GM03348 (cell line): ENCODE measurements around the gene CFAP210.

Source experiments
- DNase-seq: peaks from one replicate; pipeline ENCODE4 v3.0.0; 2012; ENCODE audit warnings: low spot score

The CFAP210 gene, protein sequence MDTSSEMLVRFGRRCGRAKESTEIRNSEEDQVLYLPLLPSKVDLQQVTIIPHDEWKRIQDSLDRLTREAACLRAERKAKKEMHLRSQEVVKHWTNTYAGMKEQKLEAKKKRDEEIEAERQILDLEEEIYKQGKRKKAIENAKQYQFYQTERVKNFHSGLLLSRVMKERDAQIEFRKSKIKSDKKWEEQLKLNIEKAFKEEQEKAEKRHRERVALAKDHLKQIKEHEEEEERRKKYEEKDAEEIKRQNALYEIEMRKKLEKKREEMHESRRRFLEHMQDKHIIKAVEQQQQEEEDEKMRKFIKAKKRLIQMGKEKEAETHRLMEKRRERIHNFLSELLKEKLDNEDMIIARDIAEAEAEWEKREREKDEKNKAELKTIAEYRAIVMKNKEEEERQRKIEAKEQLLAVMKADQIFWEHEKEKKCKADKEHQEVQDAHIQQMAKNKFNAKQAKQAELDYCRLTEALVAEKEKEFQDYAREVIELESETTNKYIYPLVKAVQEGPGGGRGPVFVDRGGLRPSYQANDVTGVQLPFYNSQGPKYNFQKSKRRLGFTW

DNA sequence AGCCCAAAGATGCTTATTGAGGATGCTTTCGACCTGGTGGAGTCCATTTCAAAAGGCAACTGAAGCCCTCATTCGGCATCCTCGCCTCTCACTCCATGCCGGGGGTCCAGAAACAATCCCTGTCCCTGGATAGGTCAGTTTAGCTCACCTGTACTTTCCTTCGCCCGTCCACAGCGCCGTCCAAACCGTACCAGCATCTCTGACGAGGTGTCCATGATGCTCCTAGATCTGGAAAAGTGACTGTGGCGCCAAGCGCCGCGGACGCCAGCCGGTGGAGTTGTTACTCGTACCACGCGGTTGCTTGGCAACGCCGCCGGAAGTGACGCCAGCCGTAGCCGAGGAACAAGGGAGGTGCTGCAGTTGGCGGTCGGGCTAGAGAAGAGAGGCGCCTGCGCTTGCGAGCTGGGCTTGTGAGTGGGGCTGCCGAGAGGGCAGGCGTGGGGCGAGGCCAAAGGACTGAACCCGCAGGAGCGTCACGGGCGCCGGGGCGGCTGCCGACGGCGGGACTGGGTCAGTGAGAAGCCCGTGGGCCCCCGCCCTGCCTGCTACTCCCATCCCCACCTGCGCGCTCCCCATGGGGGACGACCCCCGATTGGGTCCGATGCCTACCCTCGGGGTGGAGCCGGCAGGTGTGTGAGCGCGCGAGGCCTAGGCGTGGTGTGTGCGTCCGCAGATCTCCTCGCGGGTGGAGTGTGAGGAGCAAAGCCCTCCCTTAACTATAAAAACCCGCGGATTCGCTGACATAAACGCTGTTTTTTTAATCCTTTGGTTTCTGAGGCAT, at the start of gene CFAP210, which contains the start of gene PHOSPHO2:
CFAP210 (minus strand) TSS at position 293 of the 781 bp plus-strand sequence; CDS start at position 215, 78 bp downstream.
PHOSPHO2 (plus strand) TSS at position 357 of the 781 bp plus-strand sequence. CDS start 6,503 bp downstream, outside the sequence.
- peak; percentile 98 for DNase-seq

DNA sequence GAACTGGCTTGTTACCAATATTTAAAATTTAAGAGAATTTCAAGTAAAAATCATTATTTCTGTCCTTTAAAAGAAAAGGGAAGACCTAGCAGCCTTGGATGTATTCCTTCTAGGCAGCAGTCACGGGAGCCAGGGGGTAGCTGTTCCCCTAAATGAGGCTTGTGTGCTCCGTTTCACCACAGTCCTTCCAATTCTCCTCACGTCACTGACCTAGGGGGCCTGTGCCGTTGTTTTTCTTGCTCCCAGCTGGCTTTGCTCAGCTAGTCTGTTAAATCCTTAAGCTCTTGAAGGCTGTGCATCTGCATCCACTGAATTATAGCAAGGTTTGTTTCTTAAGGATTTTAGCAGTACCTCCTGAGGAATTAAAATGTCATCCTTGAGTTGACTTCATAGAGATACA, 49.3 kb upstream of the CFAP210 start:
- no peak for DNase-seq

DNA sequence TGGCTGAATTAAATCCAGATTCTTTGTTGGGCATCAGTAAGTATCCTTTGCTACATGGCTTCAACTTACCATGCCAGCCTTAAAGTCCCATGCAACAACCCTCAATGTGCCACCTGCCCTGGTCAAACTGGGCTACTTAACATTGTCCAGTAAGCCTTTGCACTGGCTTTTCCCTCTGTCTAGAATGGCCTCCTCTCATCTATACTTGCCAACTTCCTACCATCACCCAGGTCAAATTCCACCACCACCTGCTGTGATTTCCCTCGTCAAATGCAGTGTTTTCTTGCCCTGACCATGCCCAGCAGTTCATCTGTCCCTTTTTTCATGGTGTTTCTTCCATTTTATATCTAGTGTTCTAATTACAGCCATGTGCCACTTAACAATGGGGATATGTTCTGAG, 45.1 kb upstream of the CFAP210 start:
- no peak for DNase-seq

DNA sequence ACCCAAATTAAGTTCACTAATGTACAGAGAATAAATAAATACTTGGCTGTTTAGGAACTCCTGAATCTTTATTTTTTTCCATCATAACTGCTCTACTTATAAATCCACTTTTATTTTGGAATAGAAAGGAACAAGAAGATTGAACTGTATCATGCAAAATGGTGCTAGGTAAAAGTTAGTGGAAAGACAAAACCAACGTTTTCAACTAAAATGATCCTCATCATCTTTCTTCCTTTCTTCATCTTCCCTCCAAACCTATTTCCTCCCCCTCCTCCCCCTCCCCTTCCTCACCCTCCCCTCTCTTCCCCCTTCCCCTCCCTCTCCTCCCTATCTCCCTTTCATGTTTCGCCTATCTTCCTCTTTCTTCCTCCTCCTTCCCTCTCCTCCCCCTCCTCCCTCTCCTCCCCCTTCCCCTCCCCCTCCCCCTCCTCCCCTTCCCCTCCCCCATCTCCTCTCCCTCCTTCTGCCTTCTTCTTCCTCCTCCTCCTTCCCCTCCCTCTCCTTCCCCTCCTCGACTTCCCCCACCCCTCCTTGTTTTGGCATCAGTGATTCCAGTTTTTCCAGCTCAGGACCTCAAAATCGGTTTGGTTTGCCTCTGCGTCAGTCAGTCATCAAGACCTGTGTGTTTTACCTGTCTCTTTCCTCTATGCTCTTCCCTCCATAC, 44.5 kb upstream of the CFAP210 start:
- DNase-seq, result no peak

DNA sequence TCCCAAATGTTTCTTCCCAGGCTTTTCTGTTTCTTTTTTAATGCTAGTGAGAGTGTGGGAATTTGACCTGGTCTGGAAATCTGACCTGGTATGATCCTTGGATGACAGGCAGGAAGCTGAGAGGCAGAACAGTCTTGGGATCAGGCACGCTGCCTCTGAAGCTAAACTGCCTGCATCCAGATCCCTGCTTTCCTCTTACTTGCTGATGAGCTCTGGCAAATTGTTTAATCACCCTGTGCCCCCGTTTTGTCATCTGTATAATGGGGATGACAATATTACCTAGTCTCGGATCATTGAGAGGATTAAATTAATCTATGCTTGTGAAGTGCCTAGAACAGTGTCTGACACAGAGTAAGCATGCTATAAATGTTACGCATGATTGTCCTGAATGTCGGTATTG, 42.7 kb upstream of the CFAP210 start:
- DNase-seq, result no peak

DNA sequence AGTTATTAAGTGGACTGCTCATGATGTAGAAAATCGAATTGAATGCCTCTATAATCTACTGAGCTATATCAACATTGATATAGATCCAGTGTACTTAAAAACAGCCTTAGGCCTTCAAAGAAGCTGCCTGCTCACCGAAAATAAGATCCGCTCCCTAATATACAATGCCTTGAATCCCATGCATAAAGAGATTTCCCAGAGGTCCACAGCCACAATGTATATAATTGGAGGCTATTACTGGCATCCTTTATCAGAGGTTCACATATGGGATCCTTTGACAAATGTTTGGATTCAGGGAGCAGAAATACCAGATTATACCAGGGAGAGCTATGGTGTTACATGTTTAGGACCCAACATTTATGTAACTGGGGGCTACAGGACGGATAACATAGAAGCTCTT, 41.4 kb upstream of the CFAP210 start:
- no peak for DNase-seq

DNA sequence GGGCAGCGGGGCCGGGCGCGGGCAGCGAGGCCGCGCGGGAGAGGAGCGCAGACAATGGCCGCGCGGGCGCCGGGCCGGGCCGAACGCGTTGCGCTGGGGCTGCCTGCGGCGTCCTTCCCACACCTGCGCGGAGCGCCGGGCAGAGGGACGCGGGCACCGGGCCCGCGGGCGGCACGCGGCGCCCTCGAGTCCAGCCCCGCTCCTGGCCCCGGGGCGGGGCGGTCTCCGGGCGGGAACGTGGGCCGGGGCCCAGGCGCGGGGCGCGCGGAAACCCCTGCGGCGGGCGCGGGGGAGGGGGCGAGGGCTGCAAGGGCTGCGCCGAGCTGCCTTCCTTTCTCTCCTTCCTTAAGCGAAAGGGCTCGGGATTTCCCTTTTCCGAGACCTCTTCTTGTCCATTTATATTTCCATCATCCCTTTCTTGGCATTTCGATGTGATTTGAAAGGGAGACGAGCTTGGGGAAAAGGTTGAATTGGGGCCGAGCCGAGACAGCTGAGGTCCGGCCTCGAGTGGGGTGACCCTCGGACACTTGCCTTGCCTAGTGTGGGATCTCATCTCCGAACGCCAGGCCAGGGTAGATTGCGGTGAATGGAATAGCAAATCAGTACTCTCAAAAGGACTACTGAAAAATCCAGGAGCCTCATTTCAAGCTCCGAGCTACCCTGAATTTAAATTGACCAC, 40.1 kb upstream of the CFAP210 start:
- peak; percentile 44 for DNase-seq

DNA sequence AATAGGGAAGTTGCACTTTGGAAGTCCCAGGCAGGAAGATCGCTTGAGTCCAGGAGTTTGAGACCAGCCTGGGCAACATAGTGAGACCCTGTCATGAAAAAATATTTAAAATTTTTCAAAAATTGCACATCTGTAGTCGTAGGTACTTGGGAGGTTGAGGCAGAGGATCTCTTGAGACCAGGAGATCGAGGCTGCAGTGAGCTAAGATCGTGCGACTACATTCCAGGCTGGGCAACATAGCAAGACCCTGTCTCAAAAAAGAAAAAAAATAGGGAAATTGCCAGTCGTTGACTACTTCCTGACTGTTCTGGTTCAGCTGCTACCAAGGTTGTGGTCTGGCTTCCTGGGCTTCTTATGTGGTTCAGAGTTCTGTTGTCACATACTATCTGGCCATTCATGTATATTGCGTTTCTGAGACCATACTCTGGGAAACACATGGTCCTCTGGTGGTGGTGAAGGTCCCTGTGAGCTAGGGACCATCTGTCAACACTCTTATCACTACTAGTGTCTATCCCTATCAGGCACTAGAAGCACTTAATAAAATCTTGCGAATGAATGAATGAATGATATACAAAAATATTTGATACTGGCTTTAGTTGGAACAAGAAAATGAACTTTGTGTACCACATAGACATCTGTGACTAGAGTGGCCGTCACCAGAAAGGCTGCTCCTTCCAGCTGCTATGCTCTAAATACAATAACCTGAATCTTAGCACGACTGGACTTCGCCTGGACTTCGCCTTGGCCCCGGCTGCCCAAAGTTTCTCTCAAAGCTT, 38.6 kb upstream of the CFAP210 start:
- no peak for DNase-seq

DNA sequence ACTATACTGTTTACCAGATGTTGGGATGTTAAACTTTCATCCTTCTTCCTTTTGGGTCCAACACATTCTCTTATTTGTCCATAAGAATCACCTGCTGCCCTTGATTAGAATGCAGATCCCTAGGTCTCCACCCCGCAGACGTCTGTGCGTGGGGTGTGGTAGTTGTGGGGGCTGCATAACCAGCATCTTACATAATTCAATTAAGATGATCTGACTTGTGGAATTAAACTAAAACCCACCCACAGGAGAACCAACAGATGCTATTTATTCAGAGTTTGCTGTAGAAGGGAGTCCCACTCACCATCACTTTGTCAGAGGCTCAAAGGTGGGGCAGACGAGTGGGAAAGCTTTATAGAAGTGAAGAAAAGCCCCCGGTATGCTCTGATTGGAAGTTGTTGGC, 37.9 kb upstream of the CFAP210 start:
- DNase-seq, result no peak

DNA sequence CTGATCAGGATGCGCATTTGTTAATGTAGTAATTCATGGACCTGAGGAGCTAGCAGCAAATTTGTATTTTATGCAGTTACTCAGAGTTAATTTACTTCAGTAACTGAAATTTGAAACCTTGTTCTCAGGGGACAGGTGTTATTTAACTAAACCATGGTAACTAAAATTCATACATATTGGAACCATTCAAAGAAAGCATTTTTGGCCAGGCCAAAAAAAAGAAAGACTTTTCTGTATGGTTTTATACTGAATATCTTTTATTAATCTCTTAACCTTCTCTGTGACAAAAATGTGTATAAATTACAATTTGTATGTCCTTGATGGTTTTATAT, 35.0 kb upstream of the CFAP210 start:
- DNase-seq, result no peak

DNA sequence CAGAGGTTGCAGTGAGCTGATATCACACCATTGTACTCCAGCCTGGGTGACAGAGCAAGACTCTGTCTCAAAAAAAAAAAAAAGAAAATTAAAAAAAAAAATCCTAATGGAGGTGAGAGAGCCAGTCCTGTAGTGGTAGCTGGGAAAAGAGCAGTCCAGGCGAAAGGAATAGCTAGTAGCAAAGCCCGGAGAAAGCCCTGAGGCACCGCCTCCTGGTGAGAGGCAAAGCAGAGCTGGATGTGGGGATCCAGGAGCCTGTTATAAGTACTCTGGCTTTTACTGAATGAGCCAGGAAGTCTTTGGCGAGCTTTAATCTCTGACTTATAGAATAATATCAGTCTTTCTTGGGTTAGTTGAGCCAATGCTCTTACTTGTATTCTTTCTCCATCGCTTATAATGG, 32.9 kb upstream of the CFAP210 start:
- DNase-seq, result no peak

DNA sequence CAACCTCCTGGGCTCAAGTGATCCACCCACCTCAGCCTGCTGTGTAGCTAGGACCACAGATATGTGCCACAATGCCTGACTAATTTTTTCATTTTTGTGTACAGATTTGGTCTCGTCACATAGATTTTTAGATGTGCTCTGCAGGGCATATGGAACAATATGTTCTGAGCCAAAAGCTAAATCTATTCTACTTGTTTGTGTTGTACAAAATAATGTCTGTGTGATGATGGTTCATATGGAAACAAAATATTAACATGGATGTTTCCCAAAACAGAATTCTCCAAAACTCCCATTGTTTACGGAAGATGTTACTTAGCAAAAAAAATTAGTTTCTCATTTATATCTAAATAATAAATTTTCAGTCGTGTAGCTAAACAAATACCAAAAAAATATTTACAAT, 26.8 kb upstream of the CFAP210 start:
- DNase-seq, result no peak

DNA sequence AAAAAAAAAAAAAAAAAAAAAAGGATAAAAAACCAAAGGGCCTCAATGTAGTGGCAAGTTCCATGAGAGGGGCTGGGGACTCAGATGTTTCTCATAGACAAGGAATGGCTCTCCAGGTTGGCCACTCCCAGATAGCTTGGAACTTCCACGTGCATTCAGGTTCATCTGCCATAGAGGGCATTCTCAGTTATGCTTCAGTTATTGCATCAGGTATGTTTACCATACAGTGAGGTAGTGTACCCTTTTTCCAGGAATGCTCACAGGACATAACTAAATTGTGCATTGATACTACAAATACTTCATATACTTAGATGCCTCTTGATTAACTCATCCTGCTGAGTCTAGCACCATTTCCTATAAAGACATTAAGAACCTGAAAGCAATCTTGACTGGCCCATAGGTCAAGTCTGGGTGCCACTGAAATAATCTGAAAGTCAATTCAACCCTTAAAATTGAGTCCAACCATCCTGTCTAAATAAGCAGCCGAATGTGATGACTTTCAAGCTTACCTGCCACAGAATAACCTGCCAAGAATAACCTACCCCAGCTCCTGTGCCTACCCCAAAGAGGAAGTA, 24.8 kb upstream of the CFAP210 start:
- no peak for DNase-seq

DNA sequence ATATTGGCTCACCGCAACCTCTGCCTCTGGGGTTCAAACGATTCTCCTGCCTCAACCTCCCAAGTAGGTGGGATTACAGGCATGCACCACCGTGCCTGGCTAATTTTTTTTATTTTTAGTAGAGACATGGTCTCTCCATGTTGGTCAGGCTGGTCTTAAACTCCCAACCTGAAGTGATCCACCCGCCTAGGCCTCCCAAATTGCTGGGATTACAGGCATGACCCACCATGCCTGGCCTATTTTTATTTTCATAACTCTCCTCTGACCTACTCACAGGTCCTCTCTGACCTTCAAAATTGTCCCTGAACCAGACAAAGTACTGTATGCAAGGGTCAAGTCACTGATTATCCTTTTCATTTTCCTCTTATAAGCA, 23.5 kb upstream of the CFAP210 start:
- no peak for DNase-seq

DNA sequence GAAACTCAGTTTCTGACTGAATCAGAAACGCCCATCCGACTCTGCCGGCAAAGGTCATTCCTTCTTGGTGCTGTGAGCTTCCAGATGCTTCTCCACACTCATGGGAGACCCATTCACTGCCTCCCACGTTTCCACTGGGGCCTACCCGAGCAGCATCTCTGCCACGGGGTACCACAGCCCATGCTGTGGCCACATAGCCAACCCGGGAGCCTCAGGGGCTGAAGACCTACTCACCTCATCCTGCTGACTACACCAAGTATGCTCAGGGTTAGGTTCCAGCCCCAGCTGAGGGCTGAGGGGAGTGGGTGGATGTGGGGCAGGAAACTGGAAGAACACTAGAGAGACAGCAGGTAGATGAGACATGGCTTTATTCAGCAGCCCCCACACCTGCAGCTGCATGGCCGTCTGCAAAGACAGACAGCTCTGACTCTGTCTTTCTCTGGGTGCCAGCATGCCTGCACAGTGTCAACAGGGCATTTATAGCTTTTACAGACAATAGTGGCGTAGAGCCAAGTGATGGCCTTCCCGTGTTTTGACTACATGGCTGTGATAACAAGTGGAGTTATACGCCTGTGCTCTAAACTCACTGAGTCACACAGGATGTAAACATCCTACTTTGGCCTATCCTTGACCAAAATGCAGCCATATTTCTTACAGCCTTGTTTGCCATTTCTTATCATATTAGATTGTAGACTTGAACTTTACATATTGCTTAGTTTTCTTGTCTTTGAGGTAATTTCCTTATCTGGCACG, 22.9 kb upstream of the CFAP210 start:
- no peak for DNase-seq

DNA sequence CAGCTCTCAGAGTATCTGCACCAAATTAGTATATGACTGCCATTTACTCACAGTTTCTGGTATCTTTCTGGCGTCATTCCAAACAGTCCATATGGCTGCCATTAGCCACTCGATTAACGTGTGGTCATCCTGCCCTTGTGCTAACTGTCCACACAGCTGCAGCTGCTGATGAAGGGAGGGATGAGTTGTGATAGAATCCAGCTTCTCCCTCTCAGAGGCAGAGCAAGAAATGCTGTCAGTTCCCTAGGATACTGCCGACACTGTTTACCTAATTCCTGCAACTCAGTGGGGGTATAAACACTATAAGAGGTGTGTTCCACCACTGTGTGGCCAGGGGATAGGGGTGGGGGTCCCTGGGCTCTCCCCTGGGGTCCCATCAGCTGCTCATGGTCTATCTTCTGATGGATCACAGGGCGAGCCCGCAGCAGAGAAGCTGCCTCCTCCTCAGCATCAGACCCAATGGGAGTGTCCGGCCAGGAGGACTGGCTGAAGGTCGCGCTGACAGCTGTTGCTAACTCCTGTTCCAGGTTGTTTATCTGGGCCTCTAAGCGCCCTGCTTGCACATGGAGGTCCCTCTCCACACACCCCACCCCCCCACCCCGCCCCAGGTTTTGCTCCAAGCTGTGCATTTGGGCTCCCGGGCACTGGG, 22.2 kb upstream of the CFAP210 start:
- peak; percentile 42 for DNase-seq

DNA sequence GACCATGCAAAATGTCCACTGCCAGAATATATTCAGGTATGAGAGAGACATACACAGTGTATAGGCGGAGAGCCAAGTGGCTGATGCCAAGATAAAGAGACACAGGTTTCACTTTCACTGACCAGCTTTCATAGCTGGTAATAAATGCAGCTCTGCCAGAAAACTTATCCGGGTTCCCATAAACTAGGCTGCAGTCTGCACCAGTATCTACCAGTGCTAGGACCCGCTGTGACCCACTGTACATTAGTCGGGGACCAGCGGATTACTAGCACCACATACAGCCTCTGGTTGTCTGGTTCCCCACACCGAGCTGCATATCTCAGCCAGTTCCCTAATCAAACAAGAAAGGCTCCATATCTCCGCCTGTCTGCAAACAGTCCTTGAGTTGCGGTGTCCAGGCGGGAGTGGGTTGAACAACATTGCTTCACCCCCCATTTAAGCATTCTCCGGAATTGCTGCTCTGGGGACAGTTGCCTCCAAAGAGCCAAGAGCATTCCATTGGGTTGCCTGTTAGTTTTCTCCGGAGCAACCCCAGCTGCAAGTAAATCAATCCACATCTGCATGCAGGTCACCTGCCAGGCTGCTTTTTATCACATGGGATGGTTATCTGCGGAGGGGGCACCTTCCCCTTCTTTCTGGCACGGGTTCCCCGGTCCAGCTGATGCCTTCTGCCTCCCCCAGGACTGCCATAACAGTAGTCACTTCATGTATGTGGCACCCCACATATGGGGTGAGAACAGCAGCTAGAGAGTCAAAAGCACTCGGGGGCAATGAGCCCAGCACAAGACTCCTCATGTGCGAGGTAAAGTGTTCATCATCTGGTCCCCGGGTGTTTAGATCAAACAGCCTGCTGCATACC, 21.4 kb upstream of the CFAP210 start:
- peak; percentile 32 for DNase-seq

DNA sequence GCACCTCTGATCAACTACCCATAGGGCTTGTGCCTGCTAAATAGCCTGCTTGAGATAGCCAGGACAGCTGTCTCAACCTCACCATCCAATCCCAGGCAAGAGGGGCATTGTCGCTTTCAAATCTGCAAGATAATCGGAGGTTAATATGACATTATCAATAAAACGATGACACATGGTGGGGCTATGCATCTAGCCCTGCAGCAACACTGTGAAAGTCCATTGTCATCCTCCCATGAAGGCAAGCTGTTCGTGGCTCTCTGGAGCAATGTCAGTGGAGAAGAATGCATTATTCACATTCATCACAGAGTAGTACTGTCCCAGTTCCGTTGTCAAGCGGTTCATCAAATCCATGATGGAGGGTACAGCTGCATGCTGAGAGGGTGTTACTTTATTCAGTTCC, 20.5 kb upstream of the CFAP210 start:
- no peak for DNase-seq

DNA sequence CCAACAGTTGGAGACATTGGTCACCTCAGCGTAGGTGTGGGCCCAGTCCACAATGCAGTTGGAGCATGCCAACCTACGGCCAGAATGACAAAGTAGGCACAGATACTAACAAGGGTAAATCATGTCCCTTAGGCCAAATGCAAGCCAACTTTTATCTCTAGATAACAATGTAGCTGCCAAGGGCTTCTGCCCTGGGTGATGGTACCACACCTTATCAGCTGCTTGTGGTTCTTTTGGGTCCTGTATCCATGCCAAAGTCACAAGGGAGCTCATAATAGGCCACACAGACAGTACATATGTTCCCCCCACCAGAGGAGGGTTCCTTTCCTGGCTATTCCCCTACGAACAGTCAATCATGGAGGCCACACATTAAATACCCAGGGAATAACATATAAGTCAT, 19.1 kb upstream of the CFAP210 start:
- DNase-seq, result no peak
